GM19395 (cell line): ENCODE data around the gene C19orf25.
"Not testable (repeated sequence)": the region's sequence is repeated elsewhere in the genome, so short reads cannot be mapped to it uniquely, and the experiment has no call there.

Experiments used
- ATAC-seq: cut with Tn5 transposase; IDR thresholded peaks from one replicate; pipeline ENCODE4 v1.9.1; 2021; ENCODE audit warnings: mild to moderate bottlenecking, moderate library complexity; ENCODE audit not compliant: unreplicated experiment

Gene C19orf25

DNA sequence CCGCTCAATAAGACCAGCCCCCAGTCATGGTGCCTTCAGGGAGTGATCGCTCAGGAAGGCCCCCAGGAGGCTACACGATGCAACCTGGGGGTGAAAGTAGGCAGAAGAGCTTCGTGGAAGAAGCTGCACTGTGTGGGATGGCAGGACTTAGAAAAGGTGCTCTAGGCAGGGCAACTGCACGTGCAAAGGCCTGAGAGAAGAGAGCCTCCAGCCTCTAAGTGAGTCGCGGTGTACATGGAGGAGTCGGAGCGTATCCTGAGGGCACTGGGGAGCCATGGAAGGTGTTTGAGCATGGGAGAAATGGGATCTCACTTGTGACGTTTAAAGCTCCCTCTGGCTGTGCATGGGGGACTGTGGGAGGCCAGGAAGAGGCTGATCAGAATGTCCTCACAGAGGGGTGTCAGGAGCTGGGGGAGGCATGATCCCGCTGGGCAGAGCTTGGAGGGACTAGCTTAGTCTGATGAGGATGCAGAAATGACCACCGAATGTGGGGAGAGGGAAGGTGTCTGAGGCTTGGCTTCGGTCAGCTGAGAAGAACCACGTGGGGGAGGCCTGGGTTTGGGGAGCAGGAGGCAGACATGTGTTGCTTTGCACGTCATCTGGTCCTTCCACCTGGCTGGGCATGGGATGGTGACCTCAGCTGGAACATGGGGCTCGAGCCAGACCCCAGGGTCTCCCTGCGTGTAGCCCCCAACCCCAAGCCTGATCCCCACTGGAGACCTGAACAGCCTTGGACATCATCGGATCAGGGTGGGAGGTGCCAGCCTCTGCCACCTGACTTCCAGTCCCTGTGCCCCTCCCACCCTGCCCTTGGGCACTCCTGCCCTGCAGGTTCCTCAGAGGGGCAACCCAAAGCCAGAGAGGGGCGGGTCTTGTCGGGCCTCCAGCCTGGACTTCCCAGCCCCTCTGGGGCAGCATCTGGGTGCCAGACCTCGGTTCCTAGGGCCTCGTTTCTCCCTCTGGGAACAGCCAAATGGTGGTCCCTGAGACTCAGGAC lies 28.0 kb downstream of the C19orf25 start:
- no peak for ATAC-seq

GRCh38 chr19:1449467-1450442 lies 29.3 kb downstream of the C19orf25 start, which contains the start of gene APC2:
Gene APC2 (plus strand): TSS chr19:1450121. CDS start chr19:1453002, 2,881 bp downstream.
- ATAC-seq = no peak

- no peak for ATAC-seq
Observed at GRCh38 chr19:1447944-1448343, 31.1 kb downstream of the C19orf25 start.

- ATAC-seq = no peak
Observed at GRCh38 chr19:1447504-1447903, 31.5 kb downstream of the C19orf25 start.

DNA sequence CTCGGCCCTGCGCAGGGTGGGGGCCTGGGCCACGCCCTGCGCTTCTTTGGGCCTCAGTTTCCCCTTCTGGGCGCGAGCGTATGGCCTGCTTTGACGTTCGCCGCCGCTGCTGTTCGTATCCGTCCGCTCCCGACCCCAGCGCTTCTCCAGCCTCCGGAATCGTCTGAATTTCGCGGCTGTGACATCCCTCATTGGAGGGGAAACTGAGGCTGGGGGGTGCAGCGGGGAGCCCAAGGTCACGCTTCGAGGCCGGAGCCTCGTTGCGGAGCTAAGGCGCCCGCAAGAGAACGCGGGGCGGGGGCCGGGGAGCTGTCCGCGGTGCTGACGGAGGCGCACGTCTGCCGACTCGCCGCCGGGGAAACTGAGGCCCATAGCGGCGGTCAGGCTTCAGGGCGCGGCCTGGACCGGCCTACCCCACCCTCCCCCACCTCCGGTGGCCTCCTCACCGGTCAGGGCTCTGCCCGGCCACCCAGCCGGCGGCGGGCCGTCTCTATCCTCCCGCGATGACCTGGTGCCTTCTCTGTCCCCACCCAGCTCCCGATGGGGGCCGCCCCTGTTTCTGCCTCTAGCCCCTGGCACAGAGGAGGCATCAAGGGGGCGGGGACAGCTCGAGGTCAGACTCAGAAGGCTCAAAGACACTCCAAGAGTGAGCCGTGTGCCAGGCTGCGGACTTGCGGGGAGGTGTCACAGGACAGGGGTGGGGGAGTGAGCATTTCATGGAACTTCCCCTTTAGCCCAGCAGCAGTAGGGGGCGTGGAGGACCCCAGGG lies 32.1 kb downstream of the C19orf25 start:
- no peak for ATAC-seq

DNA sequence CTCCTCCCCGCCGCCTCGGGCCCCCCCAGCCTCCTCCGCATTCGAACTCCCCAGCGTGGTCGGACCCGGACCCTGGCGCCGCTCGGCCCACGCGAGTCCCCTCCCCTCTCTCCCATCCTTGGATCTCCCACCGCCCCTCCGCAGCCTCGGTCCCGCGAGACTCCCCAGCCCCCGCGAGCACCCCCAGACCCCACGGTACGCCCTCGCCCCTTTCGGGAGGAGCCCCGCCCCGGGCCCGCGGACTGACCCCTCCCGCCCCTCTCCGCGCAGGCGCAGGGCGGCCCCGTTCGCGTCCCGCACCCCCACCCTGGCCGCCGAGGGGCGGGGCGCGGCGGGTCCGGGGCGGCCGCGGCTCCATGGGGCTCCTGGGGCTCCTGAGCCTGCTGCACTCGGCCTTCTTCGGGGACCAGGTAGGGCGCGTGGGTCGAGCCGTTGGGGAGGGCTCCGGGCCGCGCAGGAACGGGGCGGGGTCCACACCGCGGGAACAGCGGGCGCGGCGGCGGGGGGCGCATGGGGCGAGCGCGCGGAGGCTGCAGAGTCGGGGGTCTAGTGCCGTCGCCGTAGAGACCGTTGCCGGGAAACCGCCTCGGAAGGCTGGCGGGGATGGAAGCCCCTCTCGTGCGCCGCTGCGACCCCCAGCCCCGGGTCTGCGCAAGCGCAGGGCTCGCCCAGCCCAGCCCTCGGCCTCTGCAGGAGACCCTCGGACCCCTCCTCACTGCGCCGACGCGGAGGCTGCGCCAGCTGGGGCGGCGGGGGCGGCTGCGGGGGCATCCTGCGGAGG lies 32.9 kb downstream of the C19orf25 start:
- no peak for ATAC-seq

GRCh38 chr19:1445185-1445931 lies 33.7 kb downstream of the C19orf25 start:
- no peak for ATAC-seq

DNA sequence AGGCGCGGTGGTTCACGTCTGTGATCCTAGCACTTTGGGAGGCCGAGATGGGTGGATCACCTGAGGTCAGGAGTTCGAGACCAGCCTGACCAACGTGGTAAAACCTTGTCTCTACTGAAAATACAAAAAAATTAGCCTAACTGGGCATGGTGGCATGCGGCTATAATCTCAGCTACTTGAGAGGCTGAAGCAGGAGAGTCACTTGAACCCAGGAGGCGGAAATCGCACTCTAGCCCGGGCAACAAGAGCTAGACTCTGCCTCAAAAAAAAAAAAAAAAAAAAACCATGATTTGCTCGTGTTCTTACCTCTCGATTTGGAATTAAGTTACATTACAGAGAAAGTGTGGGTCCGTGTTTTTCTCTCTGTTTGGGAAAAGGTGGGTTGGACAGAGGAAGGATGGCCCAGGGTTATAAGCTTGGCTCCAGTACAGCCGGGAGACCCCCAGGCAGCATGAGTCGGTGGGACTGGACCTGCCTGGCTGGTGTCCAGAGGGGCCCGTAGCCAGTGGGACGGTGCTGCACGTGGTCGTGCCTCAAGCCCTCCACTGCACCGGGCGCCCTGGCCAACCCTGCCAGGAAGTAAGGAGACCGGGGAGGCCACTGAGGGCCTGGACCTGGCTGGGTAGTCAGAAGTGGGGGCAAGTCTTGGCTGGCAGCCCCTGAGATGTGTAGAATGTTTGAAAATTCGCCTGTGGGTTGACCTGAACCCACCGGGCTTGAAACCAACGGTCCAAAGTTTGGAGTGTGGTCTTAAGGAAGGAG lies 37.2 kb downstream of the C19orf25 start:
- ATAC-seq = no peak

- ATAC-seq = no peak
Observed at GRCh38 chr19:1441022-1441426, 38.0 kb downstream of the C19orf25 start.

GRCh38 chr19:1440418-1440801 lies 38.6 kb downstream of the C19orf25 start:
- ATAC-seq = no peak

- not testable (repeated sequence) for ATAC-seq
Observed at GRCh38 chr19:1439525-1440417, 39.2 kb downstream of the C19orf25 start.

GRCh38 chr19:1438933-1439354 lies 40.1 kb downstream of the C19orf25 start:
- ATAC-seq = peak; percentile 6

DNA sequence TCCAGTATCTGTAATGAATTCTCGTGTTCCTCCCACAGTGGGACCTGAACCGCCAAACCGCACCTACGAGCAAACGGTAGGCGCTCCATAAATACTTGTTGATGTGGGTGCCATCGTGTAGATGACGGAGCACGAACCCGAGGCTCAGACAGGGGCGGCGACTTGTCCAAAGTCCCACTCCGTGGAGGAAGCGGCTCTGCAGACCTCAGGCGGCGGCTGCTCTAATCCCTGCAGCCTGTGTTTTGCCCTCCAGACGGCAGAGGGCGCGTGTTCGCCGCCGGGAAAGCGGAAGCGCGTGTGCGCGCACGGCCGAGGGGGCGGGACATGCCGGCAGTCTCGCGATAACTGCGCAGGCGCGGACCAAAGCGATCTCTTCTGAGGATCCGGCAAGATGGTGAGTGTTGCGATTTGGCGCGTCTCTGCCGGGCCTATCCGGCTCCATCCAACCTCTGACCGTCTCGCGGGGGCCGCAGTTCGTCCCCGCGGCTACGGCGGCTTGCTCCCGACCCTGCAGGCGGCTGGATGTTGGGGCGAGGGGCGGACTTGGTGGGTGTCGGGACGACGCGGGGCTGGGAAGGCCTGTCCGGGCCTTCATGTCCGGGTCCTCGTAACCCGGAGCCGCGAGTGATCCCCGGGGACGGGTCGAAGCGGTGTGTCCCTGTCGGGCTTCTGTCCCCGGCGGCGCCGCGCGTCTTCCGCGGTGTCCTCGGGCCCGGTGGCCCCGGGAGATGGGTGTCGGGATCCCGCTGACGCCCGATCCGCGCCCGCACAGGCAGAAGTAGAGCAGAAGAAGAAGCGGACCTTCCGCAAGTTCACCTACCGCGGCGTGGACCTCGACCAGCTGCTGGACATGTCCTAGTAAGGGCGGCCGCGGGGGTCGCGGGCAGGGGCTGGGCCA lies 40.7 kb downstream of the C19orf25 start, which contains the start of gene RPS15:
TSS of gene RPS15 (plus strand) at position 362 of the 898 bp plus-strand sequence. CDS start at position 392, 30 bp downstream.
- peak; percentile 73 for ATAC-seq

DNA sequence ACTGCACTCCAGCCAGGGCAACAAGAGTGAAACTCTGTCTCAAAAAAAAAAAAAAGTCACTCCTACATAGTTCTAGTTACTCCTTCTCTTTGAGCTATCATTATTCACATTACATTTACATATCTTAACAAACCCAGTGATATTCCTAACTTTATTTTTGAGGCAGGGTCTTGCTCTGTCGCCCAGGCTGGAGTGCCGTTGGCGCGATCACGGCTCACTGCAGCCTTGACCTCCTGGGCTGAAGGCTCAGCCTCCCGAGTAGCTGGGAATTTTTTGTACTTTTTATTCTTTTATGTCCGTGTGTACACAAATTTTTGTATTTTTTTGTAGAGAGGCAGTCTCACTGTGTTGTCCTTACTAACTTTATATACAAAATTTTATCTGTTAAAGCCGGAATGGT lies 41.4 kb downstream of the C19orf25 start:
- ATAC-seq = no peak

DNA sequence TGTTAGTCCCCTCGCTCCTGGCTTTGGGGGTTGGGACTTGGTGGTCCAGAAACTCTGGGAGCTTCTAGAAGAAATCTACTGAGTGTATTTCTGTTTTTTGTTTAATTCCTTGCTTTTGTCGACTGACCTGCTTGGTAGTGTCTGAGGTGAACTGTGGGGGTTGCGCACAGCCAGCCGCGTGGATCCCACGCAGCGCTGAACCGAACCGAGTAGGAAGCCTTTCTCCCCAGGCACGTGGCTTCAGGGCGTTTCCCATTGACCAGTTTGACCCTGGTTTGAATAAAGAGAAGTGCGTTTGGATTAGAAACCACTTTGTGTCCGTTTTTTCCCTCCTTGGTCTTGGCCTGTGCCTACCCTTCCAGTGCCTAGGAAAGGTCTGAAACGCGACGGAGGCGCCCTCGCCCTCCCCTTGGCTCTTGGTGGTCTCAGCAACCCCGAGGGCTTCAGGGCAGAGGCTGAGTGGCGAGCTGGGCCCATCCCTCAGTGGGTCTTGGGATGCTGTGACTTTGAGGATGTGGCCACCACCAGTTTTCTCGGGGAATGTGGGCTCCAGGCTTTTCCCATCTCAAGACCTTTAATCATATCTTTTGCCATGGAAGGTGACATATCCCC lies 43.5 kb downstream of the C19orf25 start:
- ATAC-seq = no peak
